HepG2 (cell line): ENCODE data around the gene ALKBH5. TPM values are rescaled to one million over a fixed set of nuclear protein-coding genes. Genes with fewer than 3 reads are reported as not detected.
A peak's percentile ranks its signal among the peaks of the same experiment; 100 is the strongest.

Experiments used
- ATF7 ChIP-seq, 2 experiments: fragments of 450-650 bp in 1 of 2; sonication (generic) in 1 of 2; formaldehyde crosslinking in 1 of 2; IDR thresholded peaks; 2 replicates each; pipeline versions ENCODE4 v1.4.0 to v1.6.1; 2016 to 2020; ENCODE audit warnings: antibody characterized with exemption in 1 of 2, mild to moderate bottlenecking in 1 of 2, missing genetic modification reagents in 1 of 2
- CBFB ChIP-seq: sonication (generic); formaldehyde crosslinking; IDR thresholded peaks from 2 replicates; pipeline ENCODE4 v1.4.0; 2020; ENCODE audit warnings: missing genetic modification reagents
- FOXP4 ChIP-seq: sonication (generic); formaldehyde crosslinking; IDR thresholded peaks from 2 replicates; pipeline ENCODE4 v1.4.0; 2020; ENCODE audit warnings: missing genetic modification reagents
- HNF4G ChIP-seq, 2 experiments: sonication (generic) in 1 of 2; formaldehyde crosslinking in 1 of 2; IDR thresholded peaks; 2 replicates each; pipeline versions ENCODE4 v1.4.0 to v1.6.1; 2011 to 2020; ENCODE audit warnings: borderline replicate concordance in 2 of 2, low read depth in 2 of 2, mild to moderate bottlenecking in 2 of 2, low read length in 1 of 2, missing genetic modification reagents in 1 of 2, moderate library complexity in 1 of 2
- MAFK ChIP-seq, 2 experiments: IDR thresholded peaks in 1 of 2; conservative IDR thresholded peaks in 1 of 2; 2 replicates each; pipeline ENCODE4 v1.6.1; 2011; ENCODE audit warnings: improper control_type of control experiment in 2 of 2, low read length in 2 of 2
- NFE2L1 ChIP-seq: sonication (generic); formaldehyde crosslinking; IDR thresholded peaks from 2 replicates; pipeline ENCODE4 v1.4.0; 2020; ENCODE audit warnings: missing genetic modification reagents, mild to moderate bottlenecking, borderline replicate concordance
- PAX8 ChIP-seq: sonication (generic); formaldehyde crosslinking; IDR thresholded peaks from 2 replicates; pipeline ENCODE4 v1.8.0; 2022; ENCODE audit warnings: mild to moderate bottlenecking, missing genetic modification reagents, borderline replicate concordance
- ZBTB21 ChIP-seq: sonication (generic); formaldehyde crosslinking; IDR thresholded peaks from 2 replicates; pipeline ENCODE4 v1.4.0; 2020; ENCODE audit warnings: missing genetic modification reagents
- ZEB1 ChIP-seq: IDR thresholded peaks from 2 replicates; pipeline ENCODE4 v1.6.1; 2012; ENCODE audit warnings: mild to moderate bottlenecking, low read depth, inconsistent platforms; ENCODE audit not compliant: insufficient replicate concordance
- ZMYM4 ChIP-seq: sonication (generic); formaldehyde crosslinking; IDR thresholded peaks from 2 replicates; pipeline ENCODE4 v1.8.1; 2023; ENCODE audit warnings: mild to moderate bottlenecking, missing genetic modification reagents
- ZNF101 ChIP-seq: sonication (generic); formaldehyde crosslinking; IDR thresholded peaks from 2 replicates; pipeline ENCODE4 v1.4.0; 2020; ENCODE audit warnings: mild to moderate bottlenecking, low read depth, missing genetic modification reagents, borderline replicate concordance
- ZNF160 ChIP-seq: sonication (generic); formaldehyde crosslinking; IDR thresholded peaks from 2 replicates; pipeline ENCODE4 v1.8.0; 2022; ENCODE audit warnings: mild to moderate bottlenecking, inconsistent platforms, missing genetic modification reagents
- ZNF276 ChIP-seq: sonication (generic); formaldehyde crosslinking; IDR thresholded peaks from 2 replicates; pipeline ENCODE4 v1.4.0; 2020; ENCODE audit warnings: mild to moderate bottlenecking, low read depth, missing genetic modification reagents
- ZNF331 ChIP-seq: sonication (generic); formaldehyde crosslinking; IDR thresholded peaks from 2 replicates; pipeline ENCODE4 v1.4.0; 2020; ENCODE audit warnings: missing genetic modification reagents
- ZSCAN30 ChIP-seq: sonication (generic); formaldehyde crosslinking; IDR thresholded peaks from 2 replicates; pipeline ENCODE4 v1.5.0; 2020; ENCODE audit warnings: mild to moderate bottlenecking, missing genetic modification reagents
- ZSCAN9 ChIP-seq: IDR thresholded peaks from 2 replicates; pipeline ENCODE4 v1.6.1; 2016; ENCODE audit warnings: borderline replicate concordance
- polyA plus RNA-seq, 8 experiments: library from polyadenylated mRNA; depleted of rRNA in 3 of 8; stranded (reverse) in 7 of 8; unstranded in 1 of 8; fragments of >200 nt; fragmentation: Illumina TruSeq in 4 of 8; extraction: Trizol in 4 of 8; gene quantifications; 2 replicates each; pipeline versions ENCODE4 v1.2.1 to v1.2.3, GENCODE V29; 2011 to 2016; ENCODE audit warnings: low read depth in 4 of 8, missing spikeins in 1 of 8, mixed read lengths in 1 of 8; ENCODE audit not compliant: insufficient read depth in 1 of 8
- total RNA-seq, 5 experiments: library from RNA; depleted of rRNA; stranded (reverse); fragments of >200 nt; fragmentation: Illumina TruSeq; extraction: Trizol; gene quantifications; 2 replicates each; pipeline ENCODE4 v1.2.3, GENCODE V29; 2016; ENCODE audit warnings: low read depth in 1 of 5
- TF ChIP-seq, protein P1 (sequence below): sonication (generic); formaldehyde crosslinking; IDR thresholded peaks from 2 replicates; pipeline ENCODE4 v1.9.0; 2021; ENCODE audit warnings: missing genetic modification reagents, borderline replicate concordance
- TF ChIP-seq, protein P2 (sequence below): IDR thresholded peaks from 2 replicates; pipeline ENCODE4 v1.6.1; 2016; ENCODE audit warnings: missing biosample characterization, missing genetic modification reagents, low read depth
- TF ChIP-seq, protein P3 (sequence below): sonication (generic); formaldehyde crosslinking; IDR thresholded peaks from 2 replicates; pipeline ENCODE4 v1.5.0; 2020; ENCODE audit warnings: missing genetic modification reagents

Gene ALKBH5
- total and polyA plus RNA-seq, 2 of the 13 experiments (the other 11 are each of a cell fraction or from before 2014, with no cell fraction given): 68.9 to 76.9 TPM

GRCh38 chr17:18191236-18191667 lies 7.6 kb downstream of the ALKBH5 start (continued):
- TF ChIP-seq FOXP4 (CRISPR knock-in tag) (peak; percentile 10; the same call in 1 of the 2 replicates), ZNF101 (CRISPR knock-in tag) (no peak), ZNF276 (CRISPR knock-in tag) (no peak), ATF7 (IDR thresholded peaks at IDR 0.05) (no peak), ATF7 (CRISPR knock-in tag; IDR thresholded peaks at IDR 0.05) (no peak), ZNF331 (CRISPR knock-in tag) (no peak), ZSCAN30 (CRISPR knock-in tag) (no peak), ZMYM4 (CRISPR knock-in tag) (no peak), ZNF160 (CRISPR knock-in tag) (no peak), PAX8 (no peak), ZSCAN9 (0 out of 2 replicates have a peak, but pooled peaks have one; percentile 30), ZEB1 (no peak), ZBTB21 (no peak), MAFK (conservative IDR thresholded peaks at IDR 0.05 in 1 of 2, IDR thresholded peaks at IDR 0.05 in 1 of 2; ENCODE audit: low read length in 2 of 2) (no peak), NFE2L1 (CRISPR knock-in tag) (no peak), CBFB (CRISPR knock-in tag) (no peak), HNF4G (IDR thresholded peaks at IDR 0.05; ENCODE audit: borderline replicate concordance, low read depth, low read length) (no peak; the same call in 1 of the 2 replicates), HNF4G (CRISPR knock-in tag; IDR thresholded peaks at IDR 0.05; ENCODE audit: borderline replicate concordance, low read depth) (no peak)
- TF ChIP-seq, protein P1, sequence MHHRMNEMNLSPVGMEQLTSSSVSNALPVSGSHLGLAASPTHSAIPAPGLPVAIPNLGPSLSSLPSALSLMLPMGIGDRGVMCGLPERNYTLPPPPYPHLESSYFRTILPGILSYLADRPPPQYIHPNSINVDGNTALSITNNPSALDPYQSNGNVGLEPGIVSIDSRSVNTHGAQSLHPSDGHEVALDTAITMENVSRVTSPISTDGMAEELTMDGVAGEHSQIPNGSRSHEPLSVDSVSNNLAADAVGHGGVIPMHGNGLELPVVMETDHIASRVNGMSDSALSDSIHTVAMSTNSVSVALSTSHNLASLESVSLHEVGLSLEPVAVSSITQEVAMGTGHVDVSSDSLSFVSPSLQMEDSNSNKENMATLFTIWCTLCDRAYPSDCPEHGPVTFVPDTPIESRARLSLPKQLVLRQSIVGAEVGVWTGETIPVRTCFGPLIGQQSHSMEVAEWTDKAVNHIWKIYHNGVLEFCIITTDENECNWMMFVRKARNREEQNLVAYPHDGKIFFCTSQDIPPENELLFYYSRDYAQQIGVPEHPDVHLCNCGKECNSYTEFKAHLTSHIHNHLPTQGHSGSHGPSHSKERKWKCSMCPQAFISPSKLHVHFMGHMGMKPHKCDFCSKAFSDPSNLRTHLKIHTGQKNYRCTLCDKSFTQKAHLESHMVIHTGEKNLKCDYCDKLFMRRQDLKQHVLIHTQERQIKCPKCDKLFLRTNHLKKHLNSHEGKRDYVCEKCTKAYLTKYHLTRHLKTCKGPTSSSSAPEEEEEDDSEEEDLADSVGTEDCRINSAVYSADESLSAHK (CRISPR knock-in tag): no peak
- TF ChIP-seq, protein P2, sequence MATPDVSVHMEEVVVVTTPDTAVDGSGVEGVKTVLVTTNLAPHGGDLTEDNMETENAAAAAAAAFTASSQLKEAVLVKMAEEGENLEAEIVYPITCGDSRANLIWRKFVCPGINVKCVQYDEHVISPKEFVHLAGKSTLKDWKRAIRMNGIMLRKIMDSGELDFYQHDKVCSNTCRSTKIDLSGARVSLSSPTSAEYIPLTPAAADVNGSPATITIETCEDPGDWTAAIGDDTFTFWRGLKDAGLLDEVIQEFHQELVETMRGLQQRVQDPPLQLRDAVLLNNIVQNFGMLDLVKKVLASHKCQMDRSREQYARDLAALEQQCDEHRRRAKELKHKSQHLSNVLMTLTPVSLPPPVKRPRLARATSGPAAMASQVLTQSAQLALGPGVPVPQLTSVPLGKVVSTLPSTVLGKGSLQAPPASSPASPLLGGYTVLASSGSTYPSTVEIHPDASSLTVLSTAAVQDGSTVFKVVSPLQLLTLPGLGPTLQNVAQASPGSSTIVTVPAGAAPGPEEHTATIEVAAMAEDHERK (CRISPR knock-in tag): no peak
- TF ChIP-seq, protein P3, sequence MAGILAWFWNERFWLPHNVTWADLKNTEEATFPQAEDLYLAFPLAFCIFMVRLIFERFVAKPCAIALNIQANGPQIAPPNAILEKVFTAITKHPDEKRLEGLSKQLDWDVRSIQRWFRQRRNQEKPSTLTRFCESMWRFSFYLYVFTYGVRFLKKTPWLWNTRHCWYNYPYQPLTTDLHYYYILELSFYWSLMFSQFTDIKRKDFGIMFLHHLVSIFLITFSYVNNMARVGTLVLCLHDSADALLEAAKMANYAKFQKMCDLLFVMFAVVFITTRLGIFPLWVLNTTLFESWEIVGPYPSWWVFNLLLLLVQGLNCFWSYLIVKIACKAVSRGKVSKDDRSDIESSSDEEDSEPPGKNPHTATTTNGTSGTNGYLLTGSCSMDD (CRISPR knock-in tag): no peak
